Endodermal cell (in vitro differentiated cells): ENCODE measurements around the gene RNF39. TPM values are rescaled to one million over a fixed set of nuclear protein-coding genes. Genes with fewer than 3 reads are reported as not detected.
A peak's percentile ranks its signal among the peaks of the same experiment; 100 is the strongest.

Experiments
- DNase-seq: peaks from one replicate; pipeline ENCODE4 v3.0.0-alpha.2; 2017
- H3K27ac ChIP-seq: 2 replicates; pipeline ENCODE4 v1.5.1; 2013; ENCODE audit warnings: mild to moderate bottlenecking, low read depth, low read length, moderate library complexity
- H3K27me3 ChIP-seq: 2 replicates; pipeline ENCODE4 v1.6.1; 2013; ENCODE audit warnings: mild to moderate bottlenecking, low read length, moderate library complexity; ENCODE audit not compliant: insufficient read depth, control insufficient read depth, poor library complexity, severe bottlenecking
- H3K36me3 ChIP-seq: 2 replicates; pipeline ENCODE4 v1.7.0; 2013; ENCODE audit warnings: mild to moderate bottlenecking, low read length, moderate library complexity; ENCODE audit not compliant: control insufficient read depth, insufficient read depth
- H3K4me1 ChIP-seq: one replicate; pipeline ENCODE4 v1.7.0; 2013; ENCODE audit warnings: low read length; ENCODE audit not compliant: control insufficient read depth, insufficient read depth
- H3K4me3 ChIP-seq: 2 replicates; pipeline ENCODE4 v1.5.1; 2013; ENCODE audit warnings: mild to moderate bottlenecking, low read length, moderate library complexity
- H3K9ac ChIP-seq: 2 replicates; pipeline ENCODE4 v1.6.1; 2013; ENCODE audit warnings: mild to moderate bottlenecking, low read length, moderate library complexity; ENCODE audit not compliant: poor library complexity, severe bottlenecking; ENCODE audit errors: extremely low read depth
- H3K9me3 ChIP-seq: 2 replicates; pipeline ENCODE4 v1.6.1; 2013; ENCODE audit warnings: mild to moderate bottlenecking, low read length, moderate library complexity; ENCODE audit not compliant: control insufficient read depth
- H3K27ac Mint-ChIP-seq: 2 replicates; pipeline ENCODE4 v1.8.0; 2020; ENCODE audit warnings: mixed read lengths
- H3K27me3 Mint-ChIP-seq: 2 replicates; pipeline ENCODE4 v1.8.0; 2021; ENCODE audit warnings: mild to moderate bottlenecking, mixed read lengths; ENCODE audit not compliant: insufficient read depth
- H3K36me3 Mint-ChIP-seq: 2 replicates; pipeline ENCODE4 v1.8.0; 2020; ENCODE audit warnings: low read depth, mixed read lengths
- H3K4me1 Mint-ChIP-seq: 2 replicates; pipeline ENCODE4 v1.8.0; 2020; ENCODE audit warnings: mixed read lengths
- H3K4me3 Mint-ChIP-seq: 2 replicates; pipeline ENCODE4 v1.8.0; 2020; ENCODE audit warnings: mild to moderate bottlenecking, moderate library complexity, mixed read lengths
- H3K9me3 Mint-ChIP-seq: 2 replicates; pipeline ENCODE4 v1.8.0; 2020; ENCODE audit warnings: mild to moderate bottlenecking, mixed read lengths
- WGBS, 2 experiments: methylation state at CpG; one replicate each; pipeline versions ENCODE4 v1.1.5 to v1.1.7; 2013; ENCODE audit warnings: missing lambda C conversion rate in 2 of 2, mixed read lengths in 1 of 2; ENCODE audit not compliant: insufficient coverage in 1 of 2, insufficient read length in 1 of 2; 5-methylcytosine and 5-hydroxymethylcytosine counted together
- total RNA-seq, 2 donors: library from RNA; stranded (reverse); fragmentation: NEBNext Ultra II Directional in 1 of 2; extraction: Animal tissue kit (Norgen Biotek cat#: 25700) in 1 of 2; gene quantifications; 2 replicates in 1 of 2; 3 replicates in 1 of 2; pipeline ENCODE4 v1.2.1, GENCODE V29; 2021
- TF ChIP-seq, protein P1 (sequence below): fragments of 200-600 bp; sonication (generic); conservative IDR thresholded peaks from 2 replicates; pipeline ENCODE4 v1.5.0; 2021; ENCODE audit warnings: antibody characterized with exemption, mild to moderate bottlenecking

RNF39 gene
- total RNA-seq, 2 donors from 2014 or later: 0.15 TPM; not detected in 1

DNA sequence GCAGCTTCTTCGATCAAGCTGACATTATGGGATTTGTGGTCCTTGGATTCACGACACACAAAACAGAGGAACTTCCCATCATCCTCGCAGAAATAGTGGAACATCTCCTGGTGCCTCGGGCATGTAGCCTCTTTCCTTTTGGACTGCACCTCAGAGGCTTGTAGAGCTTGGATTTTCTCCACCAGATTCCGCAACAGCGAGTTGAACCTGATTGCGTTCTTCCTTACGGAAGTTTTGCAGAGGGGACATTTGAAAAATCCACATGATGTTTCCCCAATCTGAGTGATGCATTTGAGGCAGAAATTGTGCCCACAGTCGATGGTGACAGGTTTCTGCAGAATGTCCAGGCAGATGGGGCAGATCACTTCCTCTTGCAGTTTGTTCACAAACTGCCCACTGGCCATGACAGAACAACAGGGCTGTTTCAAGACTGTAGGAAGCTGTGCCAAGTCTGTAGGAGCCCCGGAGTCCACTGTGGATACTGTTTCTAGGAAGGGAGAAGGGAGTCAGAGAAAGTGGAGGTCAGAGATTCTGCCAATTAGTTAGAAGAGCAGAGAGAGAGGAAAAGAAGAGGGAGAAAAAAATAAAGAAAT, 36.9 kb upstream of the RNF39 start:
- H3K36me3 Mint-ChIP-seq: no peaks in the 10 kb centered on the region
- 79 to 81% methylated on average over 9 to 10 of the region's 10 CpGs for WGBS, 2 experiments
- no peak overlapping the region for H3K4me3 ChIP-seq
- H3K9ac ChIP-seq: no peak overlapping the region
- H3K9me3 Mint-ChIP-seq: no peaks in the 10 kb centered on the region
- no peak overlapping the region for H3K27ac Mint-ChIP-seq
- H3K27ac ChIP-seq: no peak overlapping the region
- TF ChIP-seq, protein P1, sequence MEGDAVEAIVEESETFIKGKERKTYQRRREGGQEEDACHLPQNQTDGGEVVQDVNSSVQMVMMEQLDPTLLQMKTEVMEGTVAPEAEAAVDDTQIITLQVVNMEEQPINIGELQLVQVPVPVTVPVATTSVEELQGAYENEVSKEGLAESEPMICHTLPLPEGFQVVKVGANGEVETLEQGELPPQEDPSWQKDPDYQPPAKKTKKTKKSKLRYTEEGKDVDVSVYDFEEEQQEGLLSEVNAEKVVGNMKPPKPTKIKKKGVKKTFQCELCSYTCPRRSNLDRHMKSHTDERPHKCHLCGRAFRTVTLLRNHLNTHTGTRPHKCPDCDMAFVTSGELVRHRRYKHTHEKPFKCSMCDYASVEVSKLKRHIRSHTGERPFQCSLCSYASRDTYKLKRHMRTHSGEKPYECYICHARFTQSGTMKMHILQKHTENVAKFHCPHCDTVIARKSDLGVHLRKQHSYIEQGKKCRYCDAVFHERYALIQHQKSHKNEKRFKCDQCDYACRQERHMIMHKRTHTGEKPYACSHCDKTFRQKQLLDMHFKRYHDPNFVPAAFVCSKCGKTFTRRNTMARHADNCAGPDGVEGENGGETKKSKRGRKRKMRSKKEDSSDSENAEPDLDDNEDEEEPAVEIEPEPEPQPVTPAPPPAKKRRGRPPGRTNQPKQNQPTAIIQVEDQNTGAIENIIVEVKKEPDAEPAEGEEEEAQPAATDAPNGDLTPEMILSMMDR: no peak
- H3K9me3 ChIP-seq: no peaks in the 10 kb centered on the region
- no peaks in the 10 kb centered on the region for H3K36me3 ChIP-seq
- H3K27me3 ChIP-seq: peaks cover 62% of the 10 kb centered on the region
- no peaks in the 10 kb centered on the region for H3K4me1 Mint-ChIP-seq
- H3K27me3 Mint-ChIP-seq: peaks cover 65% of the 10 kb centered on the region
- no peak overlapping the region for H3K4me3 Mint-ChIP-seq
- DNase-seq: no peak
- no peaks in the 10 kb centered on the region for H3K4me1 ChIP-seq

DNA sequence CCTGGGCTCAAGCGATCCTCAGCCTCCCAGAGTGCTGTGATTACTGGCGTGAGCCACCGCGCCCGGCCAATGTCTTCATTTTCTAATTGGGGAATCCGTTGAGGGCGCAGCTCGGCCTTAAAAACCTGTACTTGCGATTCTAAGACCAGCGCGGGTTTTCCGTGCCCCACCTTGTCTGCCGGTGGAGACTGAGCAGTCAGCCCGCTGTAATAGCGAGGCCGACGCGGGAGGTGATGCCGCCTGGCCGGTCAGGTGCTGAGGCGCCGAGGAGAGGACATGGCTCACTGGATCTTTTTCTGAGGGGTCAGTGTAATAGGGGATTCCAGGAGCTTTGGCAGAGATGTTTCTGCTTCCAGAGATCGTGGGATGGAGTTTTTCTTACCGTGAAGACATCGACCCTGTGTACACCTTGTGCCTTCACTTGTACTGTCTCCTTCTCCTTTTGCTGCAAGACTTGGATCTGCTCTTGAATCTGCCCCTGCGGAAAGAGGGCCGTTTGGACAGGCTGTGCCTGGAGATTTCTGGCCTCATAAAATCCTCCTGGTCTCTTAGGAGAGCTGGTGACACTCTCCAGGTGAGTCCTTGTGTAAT, 35.8 kb upstream of the RNF39 start:
- Mint-ChIP-seq H3K27me3 (peaks cover 75% of the 10 kb centered on the region), H3K9me3 (no peaks in the 10 kb centered on the region), H3K4me1 (no peaks in the 10 kb centered on the region), H3K36me3 (no peaks in the 10 kb centered on the region), H3K4me3 (no peak overlapping the region), H3K27ac (no peak overlapping the region)
- H3K27ac ChIP-seq: no peak overlapping the region
- no peak overlapping the region for H3K9ac ChIP-seq
- 90 to 91% methylated on average over 22 to 27 of the region's 27 CpGs for WGBS, 2 experiments
- peaks cover 66% of the 10 kb centered on the region for H3K27me3 ChIP-seq
- TF ChIP-seq, protein P1: no peak
- H3K36me3 ChIP-seq: no peaks in the 10 kb centered on the region
- no peaks in the 10 kb centered on the region for H3K4me1 ChIP-seq
- no peak overlapping the region for H3K4me3 ChIP-seq
- no peak for DNase-seq
- H3K9me3 ChIP-seq: no peaks in the 10 kb centered on the region

DNA sequence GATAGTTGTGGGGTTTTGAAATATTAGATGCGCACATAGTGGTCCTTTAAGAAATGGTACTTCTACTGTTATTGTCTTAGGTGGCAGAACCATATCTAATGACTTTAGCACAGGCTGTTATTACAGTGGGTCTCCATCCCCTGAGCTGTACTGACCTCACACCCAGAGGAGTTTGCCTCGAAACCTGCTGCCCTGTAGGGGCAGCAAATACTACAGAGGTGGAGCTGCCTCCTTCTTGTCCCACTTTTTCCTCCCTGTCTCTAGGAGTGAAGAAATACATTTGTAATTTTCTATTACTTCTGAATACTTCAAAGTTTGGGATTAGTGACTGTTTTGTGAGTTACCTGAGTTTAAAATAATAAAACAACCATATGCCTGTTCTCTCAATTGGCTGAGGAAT, 29.1 kb upstream of the RNF39 start:
- H3K27me3 Mint-ChIP-seq: peaks cover 87% of the 10 kb centered on the region
- H3K36me3 Mint-ChIP-seq: no peaks in the 10 kb centered on the region
- Histone ChIP-seq H3K4me1 (no peaks in the 10 kb centered on the region), H3K36me3 (no peaks in the 10 kb centered on the region), H3K4me3 (no peak overlapping the region), H3K9me3 (no peaks in the 10 kb centered on the region), H3K27ac (no peak overlapping the region), H3K27me3 (peaks cover 82% of the 10 kb centered on the region), H3K9ac (no peak overlapping the region)
- H3K9me3 Mint-ChIP-seq: no peaks in the 10 kb centered on the region
- TF ChIP-seq, protein P1: peak; percentile 54
- no peak overlapping the region for H3K27ac Mint-ChIP-seq
- peaks cover 25% of the 10 kb centered on the region for H3K4me1 Mint-ChIP-seq
- no peak overlapping the region for H3K4me3 Mint-ChIP-seq
- no peak for DNase-seq
- 73% methylated on average over 2 of the region's 2 CpGs; no CpG with 5 or more reads in 1 of the 2 experiments for WGBS, 2 experiments
